GM10248 (cell line): Measurements from ENCODE around the gene SPA17.

Experiments used
- CTCF ChIA-PET: fragments of 300-600 bp; sonication (Branson Sonifier 250); formaldehyde crosslinking; extraction: SDS; loops from one replicate; lab custom pipeline; 2021; ENCODE audit warnings: antibody characterized with exemption; lab: Yijun Ruan, JAX
- POLR2A ChIA-PET: fragments of 350-650 bp; sonication (Branson Sonifier 250); formaldehyde crosslinking; extraction: SDS; loops from one replicate; lab custom pipeline; 2020; ENCODE audit warnings: antibody characterized with exemption; lab: Yijun Ruan, JAX
- DNase-seq: peaks from one replicate; pipeline ENCODE4 v3.0.0; 2012; ENCODE audit errors: extremely low spot score
- TF ChIP-seq, protein P1 (sequence below): IDR thresholded peaks from 2 replicates; pipeline ENCODE4 v1.5.1; 2012; ENCODE audit warnings: mild to moderate bottlenecking, low read depth; ENCODE audit errors: extremely low read depth, missing control alignments, control extremely low read depth

Gene SPA17

DNA sequence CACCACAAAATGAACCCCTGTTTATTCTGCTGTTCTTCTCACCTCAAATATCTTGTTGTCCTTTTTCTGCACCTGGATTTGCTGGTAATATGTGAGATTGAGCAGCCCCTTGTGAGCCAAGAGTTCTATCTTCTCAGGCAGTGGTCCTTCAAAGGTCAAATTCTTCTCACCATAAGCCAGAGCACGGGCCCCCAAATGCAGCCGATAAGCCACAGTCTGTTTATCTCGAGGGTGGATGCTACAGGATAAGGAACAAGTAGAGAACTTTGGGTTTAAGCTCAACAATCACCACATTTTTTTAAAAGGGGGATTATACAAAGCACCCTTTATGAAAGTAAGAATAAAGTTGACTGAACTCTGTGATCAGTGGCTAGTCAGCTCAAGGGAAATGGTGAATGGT, 35.2 kb upstream of the SPA17 start:
- CTCF ChIA-PET = interaction anchor here (0.9 to 1.6 kb wide), 4 partner anchors 8 to 238 kb away, joined by 3 to 4 read pairs (median 4); no protein-coding TSS in a partner anchor
- POLR2A ChIA-PET = no interaction called here

GRCh38 chr11:124639186-124639585, 34.5 kb upstream of the SPA17 start:
- ChIA-PET CTCF (interaction anchor here (0.9 to 3.7 kb wide), 9 partner anchors 9 to 227 kb away, joined by 3 to 13 read pairs (median 6); no protein-coding TSS in a partner anchor), POLR2A (no interaction called here)
- DNase-seq = no peak
- TF ChIP-seq, protein P1, sequence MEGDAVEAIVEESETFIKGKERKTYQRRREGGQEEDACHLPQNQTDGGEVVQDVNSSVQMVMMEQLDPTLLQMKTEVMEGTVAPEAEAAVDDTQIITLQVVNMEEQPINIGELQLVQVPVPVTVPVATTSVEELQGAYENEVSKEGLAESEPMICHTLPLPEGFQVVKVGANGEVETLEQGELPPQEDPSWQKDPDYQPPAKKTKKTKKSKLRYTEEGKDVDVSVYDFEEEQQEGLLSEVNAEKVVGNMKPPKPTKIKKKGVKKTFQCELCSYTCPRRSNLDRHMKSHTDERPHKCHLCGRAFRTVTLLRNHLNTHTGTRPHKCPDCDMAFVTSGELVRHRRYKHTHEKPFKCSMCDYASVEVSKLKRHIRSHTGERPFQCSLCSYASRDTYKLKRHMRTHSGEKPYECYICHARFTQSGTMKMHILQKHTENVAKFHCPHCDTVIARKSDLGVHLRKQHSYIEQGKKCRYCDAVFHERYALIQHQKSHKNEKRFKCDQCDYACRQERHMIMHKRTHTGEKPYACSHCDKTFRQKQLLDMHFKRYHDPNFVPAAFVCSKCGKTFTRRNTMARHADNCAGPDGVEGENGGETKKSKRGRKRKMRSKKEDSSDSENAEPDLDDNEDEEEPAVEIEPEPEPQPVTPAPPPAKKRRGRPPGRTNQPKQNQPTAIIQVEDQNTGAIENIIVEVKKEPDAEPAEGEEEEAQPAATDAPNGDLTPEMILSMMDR = no peak

More for the DNA sequence above, 35.2 kb upstream of the SPA17 start:
- DNase-seq = no peak
- TF ChIP-seq, protein P1 = no peak

DNA sequence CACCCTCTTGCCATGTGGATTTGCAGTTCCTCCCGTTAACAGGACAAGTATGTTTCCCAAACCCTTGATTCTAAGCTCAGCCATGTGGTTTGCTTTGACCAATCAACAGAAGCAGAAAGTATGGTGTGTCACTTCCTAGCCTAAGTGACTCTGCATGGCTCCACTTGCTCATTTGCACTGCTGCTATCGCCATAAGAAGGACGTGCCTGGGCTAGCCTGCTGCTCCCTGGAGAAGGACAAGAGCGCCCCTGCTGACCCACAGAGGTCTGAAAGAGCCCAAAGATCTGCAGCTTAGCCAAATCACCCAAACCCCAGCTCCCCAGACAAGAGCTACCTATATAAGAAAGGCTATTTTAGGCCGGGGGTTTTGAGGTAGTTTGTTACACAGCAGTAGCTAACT, 33.0 kb upstream of the SPA17 start:
- TF ChIP-seq, protein P1 = no peak
- POLR2A ChIA-PET = no interaction called here
- CTCF ChIA-PET = interaction anchor here (0.7 to 3.7 kb wide), 10 partner anchors 10 to 226 kb away, joined by 3 to 13 read pairs (median 8); partner anchors contain the start of gene TBRG1
- no peak for DNase-seq

- ChIA-PET POLR2A (no interaction called here), CTCF (interaction anchor here (1.0 to 4.9 kb wide), 14 partner anchors 8 to 223 kb away, joined by 3 to 52 read pairs (median 6); partner anchors contain the start of genes MSANTD2, ROBO3 and TBRG1)
- DNase-seq = no peak
- TF ChIP-seq, protein P1 = no peak
These were observed 31.1 kb upstream of the SPA17 start for GRCh38 chr11:124642628-124643027.

- ChIA-PET CTCF (interaction anchor here (1.0 to 4.9 kb wide), 19 partner anchors 8 to 572 kb away, joined by 3 to 52 read pairs (median 6); partner anchors contain the start of genes ROBO3 and TBRG1), POLR2A (no interaction called here)
- DNase-seq = no peak
- TF ChIP-seq, protein P1 = no peak
These were observed 30.6 kb upstream of the SPA17 start for GRCh38 chr11:124643042-124643604.

DNA sequence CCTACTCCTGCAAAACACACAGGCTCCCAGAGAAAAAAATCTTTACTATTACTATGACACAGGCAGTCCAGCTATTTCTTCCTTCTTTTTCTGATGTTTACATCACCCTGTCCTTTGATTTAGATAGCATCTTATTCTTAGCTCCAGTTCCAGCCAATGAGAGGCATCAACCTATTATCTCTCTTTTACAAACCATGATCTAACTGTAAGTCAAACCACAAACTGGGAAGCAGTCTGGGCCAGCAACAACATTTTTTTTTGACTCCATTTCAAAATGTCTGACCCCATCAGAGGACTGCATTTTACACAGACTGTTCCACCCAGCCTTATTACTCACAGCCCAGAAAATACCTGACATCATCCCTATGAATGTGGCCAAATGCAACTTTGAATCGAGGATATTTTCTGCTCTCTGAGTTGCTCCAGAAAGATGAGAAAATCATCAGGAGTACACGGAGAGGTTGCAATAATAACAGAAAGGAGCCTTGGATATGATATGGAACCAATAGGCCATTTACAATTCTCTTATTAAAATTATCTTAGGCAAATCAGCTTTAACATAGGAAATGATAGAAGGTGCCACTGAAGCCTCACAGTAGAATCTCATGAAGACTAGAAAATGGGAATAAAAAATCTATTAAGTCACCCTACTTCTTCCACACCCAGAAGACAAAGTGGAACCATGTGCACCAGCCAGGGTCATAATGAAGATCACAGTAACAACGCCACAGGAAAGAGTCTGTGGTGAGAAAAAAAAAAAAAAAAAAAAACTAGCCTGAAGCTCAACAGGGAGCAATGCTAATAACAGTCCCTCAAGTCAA, 29.9 kb upstream of the SPA17 start:
- TF ChIP-seq, protein P1 = no peak
- DNase-seq = no peak
- POLR2A ChIA-PET = no interaction called here
- CTCF ChIA-PET = interaction anchor here (0.9 to 4.9 kb wide), 25 partner anchors 7 to 575 kb away, joined by 3 to 52 read pairs (median 6); partner anchors contain the start of genes ROBO3, SIAE, SPA17 and TBRG1
